Measurements from ENCODE around the gene CELF2. TPM values are rescaled to one million over a fixed set of nuclear protein-coding genes. Genes with fewer than 3 reads are reported as not detected.

The CELF2 gene
- total RNA-seq, 4 donors from 2014 or later: 28.7 to 55.4 (median 35.0) TPM

DNA sequence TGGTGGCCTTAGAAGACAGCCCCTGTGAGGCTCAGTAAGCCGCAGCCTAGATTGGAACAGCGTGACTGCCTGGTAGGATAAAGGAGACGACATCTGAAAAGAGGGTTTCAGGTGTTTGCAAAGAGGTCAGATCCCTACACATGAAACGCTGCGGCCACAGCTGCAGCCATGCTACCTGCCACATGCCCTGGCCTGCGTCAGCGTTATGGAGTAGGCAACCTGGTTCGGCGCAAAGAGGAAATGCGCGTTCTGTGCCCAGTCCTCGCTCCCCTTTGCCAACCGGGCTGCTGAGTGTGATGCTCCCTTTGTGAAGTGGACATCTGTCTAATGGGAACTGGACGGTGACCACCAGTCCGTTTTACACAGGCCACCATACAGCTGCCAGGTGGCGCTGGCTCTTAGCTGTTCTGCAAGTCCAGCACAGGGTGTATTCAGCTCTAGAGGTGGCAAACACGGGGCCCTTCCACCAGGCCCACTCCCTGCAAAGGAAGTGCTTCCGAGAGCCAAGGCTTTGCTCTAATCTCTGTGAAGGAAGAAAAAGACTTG is 160.3 kb downstream of the CELF2 start:
- no peak for DNase-seq
- Histone ChIP-seq H3K27me3 (no peaks in the 10 kb centered on the region), H3K4me1 (peaks cover 0 to 9% of the 10 kb centered on the region in 2 donors), H3K27ac (no peak overlapping the region), H3K4me3 (replicated peaks in 1 of 3) (no peak overlapping the region), H3K9me3 (no peaks in the 10 kb centered on the region), H3K36me3 (no peaks in the 10 kb centered on the region)
- intact Hi-C loops (cut with DNase I): no loop called here
- 67 to 94% methylated on average over 17 to 18 of the region's 18 CpGs for WGBS, 2 donors
- TF ChIP-seq POLR2A (IDR thresholded peaks at IDR 0.05): no peak
- TF ChIP-seq, protein P1, sequence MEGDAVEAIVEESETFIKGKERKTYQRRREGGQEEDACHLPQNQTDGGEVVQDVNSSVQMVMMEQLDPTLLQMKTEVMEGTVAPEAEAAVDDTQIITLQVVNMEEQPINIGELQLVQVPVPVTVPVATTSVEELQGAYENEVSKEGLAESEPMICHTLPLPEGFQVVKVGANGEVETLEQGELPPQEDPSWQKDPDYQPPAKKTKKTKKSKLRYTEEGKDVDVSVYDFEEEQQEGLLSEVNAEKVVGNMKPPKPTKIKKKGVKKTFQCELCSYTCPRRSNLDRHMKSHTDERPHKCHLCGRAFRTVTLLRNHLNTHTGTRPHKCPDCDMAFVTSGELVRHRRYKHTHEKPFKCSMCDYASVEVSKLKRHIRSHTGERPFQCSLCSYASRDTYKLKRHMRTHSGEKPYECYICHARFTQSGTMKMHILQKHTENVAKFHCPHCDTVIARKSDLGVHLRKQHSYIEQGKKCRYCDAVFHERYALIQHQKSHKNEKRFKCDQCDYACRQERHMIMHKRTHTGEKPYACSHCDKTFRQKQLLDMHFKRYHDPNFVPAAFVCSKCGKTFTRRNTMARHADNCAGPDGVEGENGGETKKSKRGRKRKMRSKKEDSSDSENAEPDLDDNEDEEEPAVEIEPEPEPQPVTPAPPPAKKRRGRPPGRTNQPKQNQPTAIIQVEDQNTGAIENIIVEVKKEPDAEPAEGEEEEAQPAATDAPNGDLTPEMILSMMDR (IDR thresholded peaks at IDR 0.05): no peak

DNA sequence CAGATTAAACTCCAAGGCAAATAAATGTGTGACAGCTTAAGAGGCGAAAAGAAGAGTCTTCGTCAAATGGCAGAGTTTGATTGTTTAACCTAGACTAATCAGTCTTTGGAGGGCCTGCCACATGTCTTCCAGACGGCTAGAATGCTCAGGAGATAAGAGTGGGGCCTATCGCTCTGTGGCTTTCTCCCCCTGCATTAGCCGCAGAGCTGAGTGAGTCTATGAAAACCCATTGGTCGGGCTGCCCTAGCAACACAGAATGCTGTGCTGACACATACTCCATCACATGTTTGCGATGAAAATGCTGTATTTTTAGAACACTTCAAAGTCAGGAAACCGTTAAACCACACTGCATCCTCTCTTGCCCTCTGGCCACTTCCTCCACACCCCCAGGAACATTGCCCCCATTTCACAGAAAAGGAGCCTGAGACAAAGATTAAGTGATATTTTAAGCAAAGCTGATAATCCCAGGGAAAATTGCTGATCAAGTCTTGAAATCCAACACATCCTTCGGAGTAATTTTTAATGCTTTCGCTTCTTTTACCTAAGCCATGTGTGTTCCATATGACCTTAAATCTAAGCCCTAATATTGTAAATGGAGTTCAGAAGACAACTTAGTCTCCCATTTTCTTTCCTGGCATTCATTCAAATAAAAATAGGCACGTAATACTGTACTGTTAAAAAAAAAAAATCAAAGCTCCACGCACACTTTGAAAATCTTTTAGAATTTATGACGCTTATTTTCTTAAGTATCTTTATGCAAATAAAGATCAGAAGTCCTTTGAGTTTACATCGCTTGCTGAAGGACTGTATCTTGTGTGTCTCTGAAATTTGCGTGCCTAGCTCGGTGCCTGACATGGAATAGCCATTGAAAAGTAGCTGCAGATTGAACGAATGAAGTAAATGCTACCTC is 161.2 kb downstream of the CELF2 start:
- Histone ChIP-seq H3K27ac (no peak overlapping the region), H3K4me1 (peaks cover 0 to 9% of the 10 kb centered on the region in 2 donors), H3K27me3 (no peaks in the 10 kb centered on the region), H3K36me3 (no peaks in the 10 kb centered on the region), H3K4me3 (replicated peaks in 1 of 3) (no peak overlapping the region), H3K9me3 (no peaks in the 10 kb centered on the region)
- intact Hi-C loops (cut with DNase I): no loop called here
- peak in 1 of 2 donors; percentile 15 for DNase-seq
- TF ChIP-seq, protein P1 (IDR thresholded peaks at IDR 0.05): no peak
- no peak for TF ChIP-seq POLR2A (IDR thresholded peaks at IDR 0.05)
- 80 to 84% methylated on average over 17 of the region's 17 CpGs for WGBS, 2 donors

DNA sequence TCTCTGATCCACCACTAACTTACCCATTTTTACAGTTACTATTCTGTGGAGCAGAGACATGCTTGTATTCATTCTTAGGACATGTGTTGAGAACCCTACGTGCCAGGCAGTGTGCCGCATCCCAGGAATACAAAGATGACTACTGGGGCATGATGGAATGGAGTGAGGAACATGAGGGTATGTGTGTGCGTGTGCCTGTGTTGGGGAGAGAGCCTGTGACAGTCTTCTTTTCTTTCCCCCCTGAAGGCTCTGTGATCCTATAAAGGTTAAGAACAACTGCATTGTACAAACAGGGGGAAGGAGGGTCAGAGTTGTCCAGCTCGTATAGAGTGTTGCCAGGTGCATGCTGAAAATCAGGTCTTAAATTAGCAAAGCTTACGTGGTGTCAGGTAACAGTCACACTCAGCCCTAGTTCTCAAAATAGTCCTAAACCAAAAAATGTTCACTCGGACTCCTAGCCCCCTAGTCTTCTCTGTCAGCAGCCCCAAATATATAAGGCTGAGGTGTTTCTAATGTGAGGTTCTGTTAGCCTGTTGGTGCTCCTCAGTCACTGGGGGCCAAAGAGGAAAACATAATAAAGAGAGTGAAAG is 161.9 kb downstream of the CELF2 start:
- WGBS, 2 donors: 87 to 91% methylated on average over 6 of the region's 6 CpGs
- H3K27me3 ChIP-seq: no peaks in the 10 kb centered on the region
- peaks cover 0 to 9% of the 10 kb centered on the region in 2 donors for H3K4me1 ChIP-seq
- H3K27ac ChIP-seq: no peak overlapping the region
- no peak overlapping the region for H3K4me3 ChIP-seq (replicated peaks in 1 of 3)
- no peaks in the 10 kb centered on the region for H3K36me3 ChIP-seq
- no peaks in the 10 kb centered on the region for H3K9me3 ChIP-seq
- intact Hi-C loops (cut with DNase I): no loop called here
- no peak for TF ChIP-seq POLR2A (IDR thresholded peaks at IDR 0.05)
- TF ChIP-seq, protein P1 (IDR thresholded peaks at IDR 0.05): no peak
- no peak for DNase-seq

DNA sequence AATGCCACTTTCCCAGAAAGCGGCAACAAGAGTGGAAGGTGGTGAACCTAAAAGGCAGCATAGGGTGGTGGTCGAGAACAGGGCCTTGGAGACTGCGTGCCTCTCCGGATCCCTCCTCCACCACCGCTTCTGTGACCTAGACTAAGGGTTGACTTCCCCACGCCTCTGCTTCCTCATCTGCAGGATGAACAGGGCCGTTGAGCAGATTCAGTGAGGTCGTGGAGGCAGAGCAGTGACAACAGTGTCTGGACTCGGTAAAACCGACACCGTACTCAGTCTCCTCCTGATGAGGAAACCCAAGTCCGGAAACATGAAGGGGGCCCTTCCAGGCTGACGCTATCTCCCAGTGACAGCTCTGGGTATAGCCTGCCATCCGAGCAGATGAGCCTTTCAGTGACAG is 162.6 kb downstream of the CELF2 start:
- TF ChIP-seq, protein P1 (IDR thresholded peaks at IDR 0.05): no peak
- TF ChIP-seq POLR2A (IDR thresholded peaks at IDR 0.05): no peak
- Histone ChIP-seq H3K4me3 (replicated peaks in 1 of 3) (no peak overlapping the region), H3K36me3 (no peaks in the 10 kb centered on the region), H3K27me3 (no peaks in the 10 kb centered on the region), H3K9me3 (no peaks in the 10 kb centered on the region), H3K27ac (no peak overlapping the region), H3K4me1 (peaks cover 0 to 9% of the 10 kb centered on the region in 2 donors)
- DNase-seq: no peak
- WGBS, 2 donors: 79 to 91% methylated on average over 14 of the region's 14 CpGs
- intact Hi-C loops (cut with DNase I): no loop called here

DNA sequence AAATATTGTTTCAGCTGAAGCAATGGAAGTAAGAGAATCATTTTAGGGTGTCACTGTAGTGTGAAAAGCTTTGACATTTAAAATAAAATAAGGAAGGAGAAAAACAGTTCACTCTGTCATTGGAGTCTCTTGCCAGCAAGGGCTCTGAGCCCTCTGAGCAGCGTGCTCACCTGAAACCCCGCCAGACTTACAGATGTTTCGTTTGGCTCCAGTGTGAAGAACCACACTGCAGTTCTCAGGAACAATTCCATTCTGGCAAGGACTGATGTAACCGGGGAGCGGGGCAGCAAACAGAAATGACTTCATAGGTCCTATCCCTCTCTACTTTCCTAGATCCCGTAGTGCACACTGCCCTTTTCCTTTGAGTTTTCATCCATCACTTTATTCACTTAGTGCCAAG is 164.3 kb downstream of the CELF2 start:
- Histone ChIP-seq H3K27ac (no peak overlapping the region), H3K4me3 (replicated peaks in 1 of 3) (no peak overlapping the region), H3K9me3 (no peaks in the 10 kb centered on the region), H3K4me1 (peaks cover 0 to 9% of the 10 kb centered on the region in 2 donors), H3K27me3 (no peaks in the 10 kb centered on the region), H3K36me3 (no peaks in the 10 kb centered on the region)
- TF ChIP-seq, protein P1 (IDR thresholded peaks at IDR 0.05): no peak
- intact Hi-C loops (cut with DNase I): no loop called here
- peak; percentile 37 to 58 for DNase-seq
- 55 to 62% methylated on average over 6 of the region's 6 CpGs for WGBS, 2 donors

All from thyroid gland (tissue), 4 donors.